ENCODE results near the gene COL5A3.

COL5A3 gene

GRCh38 chr19:10021863-10022262, 11.6 kb upstream of the COL5A3 start:
- no peak for DNase-seq (ENCODE audit: extremely low read depth, low read depth)
- TF ChIP-seq CTCF (IDR thresholded peaks at IDR 0.05; ENCODE audit: low read depth, low read length, missing control alignments), result no peak
- H3K4me3 ChIP-seq (replicated peaks; ENCODE audit: low read depth, low read length), result no peak overlapping the region

GRCh38 chr19:10021446-10021845, 11.1 kb upstream of the COL5A3 start:
- TF ChIP-seq CTCF (IDR thresholded peaks at IDR 0.05; ENCODE audit: low read depth, low read length, missing control alignments), result no peak
- H3K4me3 ChIP-seq (replicated peaks; ENCODE audit: low read depth, low read length), result no peak overlapping the region
- no peak for DNase-seq (ENCODE audit: extremely low read depth, low read depth)

GRCh38 chr19:10020851-10021250, 10.5 kb upstream of the COL5A3 start:
- DNase-seq (ENCODE audit: extremely low read depth, low read depth), result no peak
- H3K4me3 ChIP-seq (replicated peaks; ENCODE audit: low read depth, low read length), result no peak overlapping the region
- no peak for TF ChIP-seq CTCF (IDR thresholded peaks at IDR 0.05; ENCODE audit: low read depth, low read length, missing control alignments)

- no peak for TF ChIP-seq CTCF (IDR thresholded peaks at IDR 0.05; ENCODE audit: low read depth, low read length, missing control alignments)
- DNase-seq (ENCODE audit: extremely low read depth, low read depth), result no peak
- no peak overlapping the region for H3K4me3 ChIP-seq (replicated peaks; ENCODE audit: low read depth, low read length)
Measured at GRCh38 chr19:10019246-10019645, 8.9 kb upstream of the COL5A3 start.

GRCh38 chr19:10018786-10019185, 8.5 kb upstream of the COL5A3 start:
- TF ChIP-seq CTCF (IDR thresholded peaks at IDR 0.05; ENCODE audit: low read depth, low read length, missing control alignments), result no peak
- DNase-seq (ENCODE audit: extremely low read depth, low read depth), result no peak
- H3K4me3 ChIP-seq (replicated peaks; ENCODE audit: low read depth, low read length), result no peak overlapping the region

GRCh38 chr19:10018263-10018662, 8.0 kb upstream of the COL5A3 start:
- TF ChIP-seq CTCF (IDR thresholded peaks at IDR 0.05; ENCODE audit: low read depth, low read length, missing control alignments), result no peak
- DNase-seq (ENCODE audit: extremely low read depth, low read depth), result no peak
- H3K4me3 ChIP-seq (replicated peaks; ENCODE audit: low read depth, low read length), result no peak overlapping the region

GRCh38 chr19:10013834-10014618, 3.7 kb upstream of the COL5A3 start:
- no peak for TF ChIP-seq CTCF (IDR thresholded peaks at IDR 0.05; ENCODE audit: low read depth, low read length, missing control alignments)
- no peak overlapping the region for H3K4me3 ChIP-seq (replicated peaks; ENCODE audit: low read depth, low read length)
- DNase-seq (ENCODE audit: extremely low read depth, low read depth), result no peak
